ENCODE data around the gene GHITM.

GHITM gene

DNA sequence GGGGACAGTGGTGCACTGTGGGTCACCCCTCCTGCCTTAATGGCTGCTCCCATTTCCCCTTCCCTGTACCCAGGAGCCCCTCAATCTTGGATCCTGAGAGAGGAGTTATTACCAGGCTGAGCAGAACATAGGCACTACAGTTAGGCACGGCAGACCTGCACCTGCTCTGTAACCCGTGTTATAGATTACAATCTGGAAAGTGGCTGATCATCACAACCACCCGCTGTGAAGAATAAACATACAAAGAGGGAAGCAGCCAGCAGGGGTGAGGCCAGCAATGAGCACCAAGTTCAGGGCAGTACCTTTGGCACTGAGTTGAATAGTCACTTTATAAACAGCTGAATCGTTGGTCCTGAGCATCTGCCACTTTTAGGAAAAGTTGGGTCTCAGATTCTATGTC, 56.8 kb downstream of the GHITM start:
- TF ChIP-seq, protein P1, sequence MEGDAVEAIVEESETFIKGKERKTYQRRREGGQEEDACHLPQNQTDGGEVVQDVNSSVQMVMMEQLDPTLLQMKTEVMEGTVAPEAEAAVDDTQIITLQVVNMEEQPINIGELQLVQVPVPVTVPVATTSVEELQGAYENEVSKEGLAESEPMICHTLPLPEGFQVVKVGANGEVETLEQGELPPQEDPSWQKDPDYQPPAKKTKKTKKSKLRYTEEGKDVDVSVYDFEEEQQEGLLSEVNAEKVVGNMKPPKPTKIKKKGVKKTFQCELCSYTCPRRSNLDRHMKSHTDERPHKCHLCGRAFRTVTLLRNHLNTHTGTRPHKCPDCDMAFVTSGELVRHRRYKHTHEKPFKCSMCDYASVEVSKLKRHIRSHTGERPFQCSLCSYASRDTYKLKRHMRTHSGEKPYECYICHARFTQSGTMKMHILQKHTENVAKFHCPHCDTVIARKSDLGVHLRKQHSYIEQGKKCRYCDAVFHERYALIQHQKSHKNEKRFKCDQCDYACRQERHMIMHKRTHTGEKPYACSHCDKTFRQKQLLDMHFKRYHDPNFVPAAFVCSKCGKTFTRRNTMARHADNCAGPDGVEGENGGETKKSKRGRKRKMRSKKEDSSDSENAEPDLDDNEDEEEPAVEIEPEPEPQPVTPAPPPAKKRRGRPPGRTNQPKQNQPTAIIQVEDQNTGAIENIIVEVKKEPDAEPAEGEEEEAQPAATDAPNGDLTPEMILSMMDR (conservative IDR thresholded peaks at IDR 0.05; ENCODE audit: low read length): no peak
- H3K4me3 ChIP-seq (ENCODE audit: low read length): no peak overlapping the region

DNA sequence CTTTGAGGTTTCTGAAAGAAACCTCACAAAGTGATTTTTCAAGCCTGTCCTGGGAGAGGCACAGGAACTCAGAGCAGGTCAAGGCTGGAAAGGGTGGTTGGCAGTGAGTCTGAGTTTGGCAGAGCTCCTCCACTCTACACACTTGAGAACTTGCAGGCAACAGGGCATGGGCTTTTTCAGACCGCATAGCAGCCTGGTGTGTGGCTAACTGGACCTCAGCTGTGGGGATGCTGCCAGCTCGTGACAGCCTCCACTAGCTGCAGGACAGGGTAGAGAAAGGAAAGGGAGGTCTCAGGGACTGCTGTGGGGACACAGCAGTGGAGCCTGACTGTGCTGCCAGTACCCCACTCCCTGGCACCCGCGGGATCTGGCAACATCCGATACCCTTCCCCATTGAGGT, 57.6 kb downstream of the GHITM start:
- TF ChIP-seq, protein P1 (conservative IDR thresholded peaks at IDR 0.05; ENCODE audit: low read length): no peak
- H3K4me3 ChIP-seq (ENCODE audit: low read length): no peak overlapping the region
- no peak for DNase-seq (ENCODE audit: low read depth)

More for the DNA sequence above, 56.8 kb downstream of the GHITM start:
- no peak for DNase-seq (ENCODE audit: low read depth)

DNA sequence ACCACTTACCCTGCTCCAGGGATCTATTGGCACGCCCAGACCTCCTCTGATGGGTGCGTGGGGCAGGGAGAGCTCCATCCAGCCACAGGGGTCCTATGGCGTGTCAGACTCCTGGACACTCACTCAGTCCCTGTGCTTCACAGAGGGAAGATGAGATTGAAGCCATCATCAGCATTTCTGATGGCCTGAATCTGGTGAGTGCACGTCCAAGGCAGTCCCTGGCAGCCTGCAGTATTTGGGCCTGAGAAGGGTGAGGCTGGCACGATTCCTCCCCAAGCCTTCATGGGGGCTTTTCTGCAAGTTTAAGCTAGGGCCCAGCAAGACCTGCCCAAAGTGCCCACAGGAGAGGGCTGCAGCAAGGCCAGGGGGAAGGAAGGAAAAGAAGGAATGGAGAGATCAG, 58.3 kb downstream of the GHITM start:
- no peak overlapping the region for H3K4me3 ChIP-seq (ENCODE audit: low read length)
- no peak for DNase-seq (ENCODE audit: low read depth)
- TF ChIP-seq, protein P1 (conservative IDR thresholded peaks at IDR 0.05; ENCODE audit: low read length): no peak

DNA sequence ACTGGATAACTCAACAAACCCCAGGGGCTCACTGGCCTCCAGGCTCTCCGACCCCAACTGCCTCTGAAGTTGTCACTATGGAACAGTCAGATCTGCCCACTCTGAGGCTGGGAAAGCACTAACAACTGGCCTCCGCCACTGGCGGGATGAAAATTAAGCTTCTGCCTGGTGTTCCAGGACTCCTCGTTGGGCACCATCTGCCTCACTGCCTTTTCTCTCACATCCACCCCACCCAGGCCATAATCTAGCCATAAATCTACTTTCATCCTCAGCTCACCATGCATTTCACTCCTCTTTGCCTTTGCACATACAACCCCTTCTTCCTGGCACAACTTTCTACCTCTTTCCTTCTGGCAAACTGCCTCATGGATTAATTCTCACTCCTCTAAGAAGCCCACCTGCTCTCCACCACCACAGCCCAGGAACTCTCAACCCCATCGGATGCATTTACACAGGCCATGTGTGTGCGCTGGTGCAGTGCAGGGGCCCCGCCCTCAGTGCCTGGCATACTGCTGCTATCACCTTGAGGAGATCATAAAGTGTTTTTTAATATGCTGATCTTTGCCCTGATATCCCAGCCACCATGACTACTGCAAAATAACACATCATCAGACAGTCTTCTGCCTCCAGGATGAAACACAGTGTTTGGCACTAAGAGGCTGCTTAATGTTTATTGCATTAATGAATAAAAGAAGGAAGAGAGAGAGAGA, 59.1 kb downstream of the GHITM start:
- H3K4me3 ChIP-seq (ENCODE audit: low read length): no peak overlapping the region
- TF ChIP-seq, protein P1 (conservative IDR thresholded peaks at IDR 0.05; ENCODE audit: low read length): no peak
- DNase-seq (ENCODE audit: low read depth): no peak

DNA sequence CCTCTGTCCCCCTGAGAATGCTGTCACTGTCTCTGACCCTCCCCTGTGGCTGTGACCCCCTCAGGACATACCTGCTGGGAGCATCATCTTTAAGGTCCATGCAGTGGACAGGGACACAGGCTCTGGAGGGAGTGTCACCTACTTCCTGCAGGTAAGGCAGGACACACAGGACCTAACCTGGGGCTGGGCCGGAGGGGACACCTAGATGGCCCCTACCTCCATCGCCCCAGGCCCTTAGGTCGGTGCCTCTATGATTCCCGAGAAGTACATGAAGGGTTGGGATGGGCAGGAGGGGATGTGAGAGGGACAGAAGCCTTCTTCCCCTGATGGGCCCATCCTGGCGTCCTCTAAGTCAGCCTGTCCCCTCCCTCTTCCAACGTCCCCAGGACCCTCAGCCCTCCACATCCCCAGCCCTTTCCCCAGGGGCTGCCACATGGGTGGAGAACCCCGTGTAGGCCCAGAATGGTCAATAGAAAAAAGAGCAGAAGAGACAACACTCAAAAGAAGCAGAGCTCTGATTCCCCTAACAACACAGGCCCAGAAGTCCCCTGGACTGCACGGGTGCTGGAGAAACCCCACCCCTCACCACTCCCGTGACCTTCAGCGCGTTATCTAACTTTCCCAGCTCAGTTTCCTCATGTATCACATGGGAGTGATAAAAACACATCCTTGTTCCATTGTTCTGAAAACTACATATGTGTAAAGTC, 61.4 kb downstream of the GHITM start:
- TF ChIP-seq, protein P1 (conservative IDR thresholded peaks at IDR 0.05; ENCODE audit: low read length): no peak
- DNase-seq (ENCODE audit: low read depth): no peak
- no peak overlapping the region for H3K4me3 ChIP-seq (ENCODE audit: low read length)

DNA sequence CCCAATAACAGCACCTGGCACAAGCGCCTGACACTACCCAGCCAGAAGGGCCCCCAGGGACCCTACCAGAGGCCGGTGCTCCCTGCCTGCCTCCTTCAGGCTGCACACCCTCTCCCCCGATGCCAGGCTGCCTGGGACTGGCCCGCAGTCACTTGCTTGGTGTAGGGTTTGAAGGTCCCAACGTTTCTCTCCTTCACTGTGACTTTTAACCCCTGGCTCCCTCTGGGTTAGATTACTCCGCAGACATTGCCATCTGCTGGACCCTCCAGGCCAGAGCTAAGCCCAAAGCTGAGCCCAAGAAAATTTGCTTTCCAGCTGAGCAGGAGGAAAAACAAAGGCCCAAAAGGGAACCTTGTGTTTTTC, 61.9 kb downstream of the GHITM start:
- no peak for DNase-seq (ENCODE audit: low read depth)
- H3K4me3 ChIP-seq (ENCODE audit: low read length): no peak overlapping the region
- TF ChIP-seq, protein P1 (conservative IDR thresholded peaks at IDR 0.05; ENCODE audit: low read length): no peak

DNA sequence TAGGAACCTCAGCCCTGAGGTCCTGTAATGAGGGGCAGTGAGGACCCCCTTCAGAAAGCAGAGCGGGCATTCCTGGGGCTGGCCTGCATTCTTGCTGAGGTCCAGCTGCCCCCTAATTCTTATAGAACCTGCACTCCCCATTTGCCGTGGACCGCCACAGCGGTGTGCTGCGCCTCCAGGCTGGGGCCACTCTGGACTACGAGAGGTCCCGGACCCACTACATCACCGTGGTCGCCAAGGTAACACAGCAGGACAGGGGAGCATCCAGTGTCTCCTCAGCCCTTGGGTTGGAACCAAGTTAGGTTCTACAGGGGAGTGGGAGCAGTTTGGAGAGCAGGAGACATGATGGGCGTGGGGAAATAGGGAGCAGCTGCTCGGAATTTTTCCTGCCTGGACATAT, 62.4 kb downstream of the GHITM start:
- DNase-seq (ENCODE audit: low read depth): no peak
- TF ChIP-seq, protein P1 (conservative IDR thresholded peaks at IDR 0.05; ENCODE audit: low read length): no peak
- H3K4me3 ChIP-seq (ENCODE audit: low read length): no peak overlapping the region

All from AG10803 (cell line).